ENCODE data around the gene SLC32A1. TPM values are rescaled to one million over a fixed set of nuclear protein-coding genes. Genes with fewer than 3 reads are reported as not detected.

SLC32A1 gene
- total RNA-seq, 2 donors from 2014 or later = not detected

DNA sequence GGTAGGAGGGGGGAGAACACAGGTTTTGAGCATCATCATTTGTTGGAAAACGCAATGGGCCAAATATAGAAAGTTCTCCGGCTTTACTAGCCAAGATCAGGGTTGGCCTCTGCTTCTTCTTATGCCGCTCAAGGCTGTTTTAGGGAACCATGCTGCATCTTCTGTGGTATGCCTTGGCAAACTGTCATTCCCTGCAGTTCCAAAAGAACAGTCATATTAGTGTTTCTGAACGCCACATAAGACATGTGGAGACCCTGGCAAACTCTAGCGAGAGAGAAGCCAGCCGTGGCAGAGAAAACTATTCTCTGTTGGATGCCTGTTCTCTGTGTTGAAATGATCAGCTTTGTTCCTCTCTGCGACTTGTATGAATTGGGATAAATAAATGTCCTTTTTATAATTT, 34.8 kb downstream of the SLC32A1 start:
- Histone ChIP-seq H3K27me3 (no peaks in the 10 kb centered on the region), H3K36me3 (peaks cover 74% of the 10 kb centered on the region), H3K4me3 (no peak overlapping the region), H3K9me3 (no peaks in the 10 kb centered on the region), H3K4me1 (no peaks in the 10 kb centered on the region), H3K27ac (no peak overlapping the region)
- TF ChIP-seq, protein P1, sequence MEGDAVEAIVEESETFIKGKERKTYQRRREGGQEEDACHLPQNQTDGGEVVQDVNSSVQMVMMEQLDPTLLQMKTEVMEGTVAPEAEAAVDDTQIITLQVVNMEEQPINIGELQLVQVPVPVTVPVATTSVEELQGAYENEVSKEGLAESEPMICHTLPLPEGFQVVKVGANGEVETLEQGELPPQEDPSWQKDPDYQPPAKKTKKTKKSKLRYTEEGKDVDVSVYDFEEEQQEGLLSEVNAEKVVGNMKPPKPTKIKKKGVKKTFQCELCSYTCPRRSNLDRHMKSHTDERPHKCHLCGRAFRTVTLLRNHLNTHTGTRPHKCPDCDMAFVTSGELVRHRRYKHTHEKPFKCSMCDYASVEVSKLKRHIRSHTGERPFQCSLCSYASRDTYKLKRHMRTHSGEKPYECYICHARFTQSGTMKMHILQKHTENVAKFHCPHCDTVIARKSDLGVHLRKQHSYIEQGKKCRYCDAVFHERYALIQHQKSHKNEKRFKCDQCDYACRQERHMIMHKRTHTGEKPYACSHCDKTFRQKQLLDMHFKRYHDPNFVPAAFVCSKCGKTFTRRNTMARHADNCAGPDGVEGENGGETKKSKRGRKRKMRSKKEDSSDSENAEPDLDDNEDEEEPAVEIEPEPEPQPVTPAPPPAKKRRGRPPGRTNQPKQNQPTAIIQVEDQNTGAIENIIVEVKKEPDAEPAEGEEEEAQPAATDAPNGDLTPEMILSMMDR (IDR thresholded peaks at IDR 0.05) = no peak
- no peak for DNase-seq (ENCODE audit: low spot score)

- no peaks in the 10 kb centered on the region for H3K27me3 ChIP-seq
- no peak overlapping the region for H3K4me3 ChIP-seq
- TF ChIP-seq, protein P1 (IDR thresholded peaks at IDR 0.05) = no peak
- peaks cover 72% of the 10 kb centered on the region for H3K36me3 ChIP-seq
- H3K27ac ChIP-seq = no peak overlapping the region
- no peaks in the 10 kb centered on the region for H3K9me3 ChIP-seq
- DNase-seq (ENCODE audit: low spot score) = no peak
- H3K4me1 ChIP-seq = no peaks in the 10 kb centered on the region
These were observed 36.7 kb downstream of the SLC32A1 start for GRCh38 chr20:38760978-38761377.

DNA sequence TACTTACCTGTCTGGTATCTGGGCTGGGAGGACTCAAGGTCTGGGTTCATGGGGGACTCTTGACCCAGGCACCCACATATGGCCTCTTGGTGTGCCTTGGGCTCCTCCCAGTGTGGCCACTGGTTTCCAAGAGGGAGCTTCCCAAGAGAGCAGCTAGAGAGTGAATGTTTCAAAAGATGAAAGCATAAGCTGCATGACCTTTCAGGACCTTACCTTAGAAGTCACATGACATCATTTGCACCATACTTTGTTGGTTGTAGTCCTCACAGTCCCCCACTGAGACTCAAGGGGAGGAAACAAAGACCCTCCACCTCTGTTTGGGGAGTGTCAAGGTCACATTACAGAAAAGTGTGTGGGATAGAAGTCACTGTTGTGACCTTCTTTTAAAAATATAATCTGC, 37.9 kb downstream of the SLC32A1 start:
- H3K27me3 ChIP-seq = no peaks in the 10 kb centered on the region
- TF ChIP-seq, protein P1 (IDR thresholded peaks at IDR 0.05) = no peak
- H3K36me3 ChIP-seq = peaks cover 67% of the 10 kb centered on the region
- DNase-seq (ENCODE audit: low spot score) = no peak
- no peak overlapping the region for H3K27ac ChIP-seq
- H3K4me3 ChIP-seq = no peak overlapping the region
- H3K9me3 ChIP-seq = no peaks in the 10 kb centered on the region
- H3K4me1 ChIP-seq = no peaks in the 10 kb centered on the region

DNA sequence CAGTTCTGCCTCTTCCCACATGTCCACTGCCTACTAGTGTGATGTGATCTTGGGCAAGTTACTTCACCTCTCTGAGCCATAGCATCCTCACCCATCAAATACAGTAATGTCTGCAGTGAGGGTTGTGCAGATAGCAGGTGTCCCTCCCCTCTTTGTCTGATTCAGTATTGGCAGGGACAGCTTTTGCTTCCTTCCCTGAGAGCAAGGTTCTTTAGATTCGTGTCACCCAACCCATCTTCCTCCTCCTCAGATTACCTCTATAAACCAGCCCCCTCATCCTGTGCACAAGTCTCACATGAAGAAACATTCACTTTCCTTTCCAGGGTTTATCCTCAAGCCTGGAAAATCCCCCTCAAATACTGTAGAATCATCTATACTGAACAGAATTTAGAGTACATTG, 39.3 kb downstream of the SLC32A1 start:
- TF ChIP-seq, protein P1 (IDR thresholded peaks at IDR 0.05) = no peak
- no peaks in the 10 kb centered on the region for H3K9me3 ChIP-seq
- H3K27me3 ChIP-seq = no peaks in the 10 kb centered on the region
- H3K4me1 ChIP-seq = no peaks in the 10 kb centered on the region
- H3K4me3 ChIP-seq = no peak overlapping the region
- no peak overlapping the region for H3K27ac ChIP-seq
- peaks cover 70% of the 10 kb centered on the region for H3K36me3 ChIP-seq
- DNase-seq (ENCODE audit: low spot score) = no peak

DNA sequence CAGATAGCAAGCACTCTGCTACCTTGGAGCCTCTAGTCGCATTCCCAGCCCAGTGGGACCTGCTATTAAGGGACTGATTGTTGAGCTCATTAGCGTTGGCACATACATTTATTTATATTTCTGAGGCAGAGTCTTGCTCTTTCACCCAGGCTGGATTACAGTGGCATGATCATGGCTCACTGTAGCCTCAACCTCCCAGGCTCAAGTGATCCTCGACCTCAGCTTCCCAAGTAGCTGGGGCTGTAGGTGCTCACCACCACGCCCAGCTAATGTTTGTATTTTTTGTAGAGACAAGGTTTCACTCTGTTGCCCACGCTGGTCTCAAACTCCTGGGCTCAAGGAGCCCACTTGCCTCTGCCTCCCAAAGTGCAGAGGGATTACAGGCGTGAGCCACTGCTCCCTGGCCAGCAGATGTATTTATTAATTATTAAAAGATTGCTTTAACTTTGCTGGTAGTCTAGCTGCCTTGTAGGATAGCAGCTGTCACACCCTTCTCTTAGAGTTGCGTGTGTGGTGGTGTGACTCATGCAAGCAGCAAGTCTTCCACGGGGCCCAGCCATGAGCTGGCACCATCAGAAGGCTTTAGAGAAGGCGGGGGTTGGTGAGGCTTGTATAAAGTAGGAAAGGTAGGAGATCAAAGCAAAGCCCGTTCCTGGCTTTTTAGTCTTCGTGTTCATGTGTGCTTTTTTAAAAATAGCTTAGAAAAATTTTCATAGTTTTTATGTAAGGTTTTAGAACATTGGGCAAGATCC, 40.5 kb downstream of the SLC32A1 start:
- Histone ChIP-seq H3K4me1 (no peaks in the 10 kb centered on the region), H3K27me3 (no peaks in the 10 kb centered on the region), H3K4me3 (no peak overlapping the region), H3K36me3 (peaks cover 77% of the 10 kb centered on the region), H3K9me3 (no peaks in the 10 kb centered on the region), H3K27ac (no peak overlapping the region)
- DNase-seq (ENCODE audit: low spot score) = no peak
- TF ChIP-seq, protein P1 (IDR thresholded peaks at IDR 0.05) = no peak

DNA sequence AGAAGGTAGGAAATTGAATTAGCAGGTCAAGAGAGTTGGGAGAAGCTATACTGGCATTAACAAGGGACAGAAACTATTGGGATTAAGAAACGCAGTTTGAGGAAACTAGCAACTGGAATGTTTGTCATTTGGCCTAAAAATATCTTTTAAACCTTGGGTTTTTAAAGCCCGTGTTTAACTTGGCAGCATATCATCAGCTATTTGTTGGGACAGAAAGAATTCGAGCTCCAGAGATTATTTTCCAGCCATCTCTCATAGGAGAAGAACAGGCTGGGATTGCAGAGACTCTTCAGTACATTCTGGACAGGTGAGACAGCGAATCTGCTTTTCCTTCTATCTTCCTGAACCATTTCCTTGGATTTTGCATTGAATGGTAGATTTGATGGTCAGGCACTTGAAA, 41.8 kb downstream of the SLC32A1 start:
- H3K27me3 ChIP-seq = no peaks in the 10 kb centered on the region
- DNase-seq (ENCODE audit: low spot score) = no peak
- TF ChIP-seq, protein P1 (IDR thresholded peaks at IDR 0.05) = no peak
- H3K36me3 ChIP-seq = peaks cover 73% of the 10 kb centered on the region
- no peak overlapping the region for H3K4me3 ChIP-seq
- H3K27ac ChIP-seq = no peak overlapping the region
- H3K9me3 ChIP-seq = no peaks in the 10 kb centered on the region
- no peaks in the 10 kb centered on the region for H3K4me1 ChIP-seq

All from right atrium auricular region (tissue), 2 donors.